Measurements from ENCODE around the gene LDHD. TPM values are rescaled to one million over a fixed set of nuclear protein-coding genes. Genes with fewer than 3 reads are reported as not detected.

LDHD gene
- total and polyA plus RNA-seq, 2 of the 8 experiments (the other 6 are each of a cell fraction or from before 2014, with no cell fraction given), result 14.9 to 18.2 TPM

- TF ChIP-seq RAD21 (IDR thresholded peaks at IDR 0.05 in 1 of 2, conservative IDR thresholded peaks at IDR 0.05 in 1 of 2; ENCODE audit: low read depth in 2 of 2, low read length in 2 of 2) (no peak), ATF3 (IDR thresholded peaks at IDR 0.05; ENCODE audit: insufficient read depth, low read depth, low read length) (no peak), SP4 (IDR thresholded peaks at IDR 0.05; ENCODE audit: low read length) (no peak), EP300 (IDR thresholded peaks at IDR 0.05; ENCODE audit: borderline replicate concordance in 1 of 2, low read depth in 2 of 2, low read length in 2 of 2) (no peak), EGR1 (IDR thresholded peaks at IDR 0.05; ENCODE audit: borderline replicate concordance, low read depth, low read length) (no peak), TAF7 (optimal IDR thresholded peaks at IDR 0.05; ENCODE audit: borderline replicate concordance, low read depth, low read length) (no peak), JUND (IDR thresholded peaks at IDR 0.05; ENCODE audit: low read length) (no peak)
These were observed 7.5 kb downstream of the LDHD start (continued) for GRCh38 chr16:75108792-75109731.

Measured in H1 (cell line).